HG02610 (cell line): Measurements from ENCODE around the gene STAP2.
A peak's percentile ranks its signal among the peaks of the same experiment; 100 is the strongest.

Source experiments
- ATAC-seq: cut with Tn5 transposase; IDR thresholded peaks from one replicate; pipeline ENCODE4 v1.9.1; 2021; ENCODE audit warnings: mild to moderate bottlenecking, moderate library complexity; ENCODE audit not compliant: unreplicated experiment

STAP2 gene

GRCh38 chr19:4338441-4339355, at the start of gene STAP2:
Gene STAP2 (minus strand): TSS chr19:4338827. CDS start chr19:4338753, 74 bp downstream.
- no peak for ATAC-seq

GRCh38 chr19:4386041-4386782, 47.6 kb upstream of the STAP2 start:
- no peak for ATAC-seq

- no peak for ATAC-seq
These were observed 46.8 kb upstream of the STAP2 start for GRCh38 chr19:4385291-4386040.

- ATAC-seq, result no peak
These were observed 41.7 kb upstream of the STAP2 start for GRCh38 chr19:4380254-4380727.

GRCh38 chr19:4379383-4380253, 41.0 kb upstream of the STAP2 start:
- ATAC-seq, result peak; percentile 28

GRCh38 chr19:4378886-4379285, 40.3 kb upstream of the STAP2 start:
- no peak for ATAC-seq

GRCh38 chr19:4376991-4377781, 38.6 kb upstream of the STAP2 start:
- no peak for ATAC-seq

- ATAC-seq, result no peak
These were observed 38.0 kb upstream of the STAP2 start for GRCh38 chr19:4376671-4376990.

GRCh38 chr19:4376028-4376670, 37.5 kb upstream of the STAP2 start:
- no peak for ATAC-seq

- ATAC-seq, result no peak
These were observed 36.8 kb upstream of the STAP2 start for GRCh38 chr19:4375164-4376027.

- no peak for ATAC-seq
These were observed 36.0 kb upstream of the STAP2 start for GRCh38 chr19:4374498-4375163.

- ATAC-seq, result no peak
These were observed 35.2 kb upstream of the STAP2 start for GRCh38 chr19:4373601-4374497.

GRCh38 chr19:4373013-4373367, 34.4 kb upstream of the STAP2 start:
- ATAC-seq, result no peak

GRCh38 chr19:4372165-4373012, 33.8 kb upstream of the STAP2 start:
- no peak for ATAC-seq

GRCh38 chr19:4371247-4372164, 32.9 kb upstream of the STAP2 start:
- no peak for ATAC-seq
